Measurements from ENCODE around the gene RAB20.

DNA sequence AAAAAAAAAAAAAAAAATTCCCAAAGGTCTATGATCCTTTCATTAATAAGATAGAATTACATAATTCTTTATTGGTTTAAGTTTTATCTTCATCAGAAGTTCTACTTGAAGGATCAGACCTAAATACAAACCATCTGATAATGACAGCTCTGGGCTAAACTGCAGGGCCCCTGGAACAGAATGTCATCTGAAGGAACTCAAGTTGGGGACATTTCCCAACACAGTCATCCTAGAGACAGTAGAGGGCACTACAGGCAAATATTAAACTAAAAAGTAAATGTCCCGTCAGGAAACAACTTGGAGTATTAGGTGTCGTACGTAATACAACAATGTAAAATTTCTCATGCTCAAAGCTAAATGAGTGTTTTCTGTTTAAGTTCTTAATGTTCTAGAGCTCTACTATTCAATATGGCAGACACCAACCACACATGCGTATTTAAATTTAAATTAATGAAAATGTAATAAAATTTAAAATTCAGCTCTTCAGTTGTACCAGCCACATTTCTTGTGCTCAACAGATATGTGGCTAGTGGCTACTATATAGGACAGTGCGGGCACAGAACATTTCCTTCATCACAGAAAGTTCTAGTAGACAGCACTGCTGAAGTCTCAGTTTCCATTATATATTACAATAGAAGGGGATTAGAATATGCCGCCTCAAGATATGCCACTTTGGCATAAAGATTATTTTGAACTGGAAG lies 32.1 kb upstream of the RAB20 start:
- TF ChIP-seq, protein P1, sequence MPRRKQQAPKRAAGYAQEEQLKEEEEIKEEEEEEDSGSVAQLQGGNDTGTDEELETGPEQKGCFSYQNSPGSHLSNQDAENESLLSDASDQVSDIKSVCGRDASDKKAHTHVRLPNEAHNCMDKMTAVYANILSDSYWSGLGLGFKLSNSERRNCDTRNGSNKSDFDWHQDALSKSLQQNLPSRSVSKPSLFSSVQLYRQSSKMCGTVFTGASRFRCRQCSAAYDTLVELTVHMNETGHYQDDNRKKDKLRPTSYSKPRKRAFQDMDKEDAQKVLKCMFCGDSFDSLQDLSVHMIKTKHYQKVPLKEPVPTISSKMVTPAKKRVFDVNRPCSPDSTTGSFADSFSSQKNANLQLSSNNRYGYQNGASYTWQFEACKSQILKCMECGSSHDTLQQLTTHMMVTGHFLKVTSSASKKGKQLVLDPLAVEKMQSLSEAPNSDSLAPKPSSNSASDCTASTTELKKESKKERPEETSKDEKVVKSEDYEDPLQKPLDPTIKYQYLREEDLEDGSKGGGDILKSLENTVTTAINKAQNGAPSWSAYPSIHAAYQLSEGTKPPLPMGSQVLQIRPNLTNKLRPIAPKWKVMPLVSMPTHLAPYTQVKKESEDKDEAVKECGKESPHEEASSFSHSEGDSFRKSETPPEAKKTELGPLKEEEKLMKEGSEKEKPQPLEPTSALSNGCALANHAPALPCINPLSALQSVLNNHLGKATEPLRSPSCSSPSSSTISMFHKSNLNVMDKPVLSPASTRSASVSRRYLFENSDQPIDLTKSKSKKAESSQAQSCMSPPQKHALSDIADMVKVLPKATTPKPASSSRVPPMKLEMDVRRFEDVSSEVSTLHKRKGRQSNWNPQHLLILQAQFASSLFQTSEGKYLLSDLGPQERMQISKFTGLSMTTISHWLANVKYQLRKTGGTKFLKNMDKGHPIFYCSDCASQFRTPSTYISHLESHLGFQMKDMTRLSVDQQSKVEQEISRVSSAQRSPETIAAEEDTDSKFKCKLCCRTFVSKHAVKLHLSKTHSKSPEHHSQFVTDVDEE (CRISPR knock-in tag; IDR thresholded peaks at IDR 0.05), result no peak
- TF ChIP-seq, protein P2, sequence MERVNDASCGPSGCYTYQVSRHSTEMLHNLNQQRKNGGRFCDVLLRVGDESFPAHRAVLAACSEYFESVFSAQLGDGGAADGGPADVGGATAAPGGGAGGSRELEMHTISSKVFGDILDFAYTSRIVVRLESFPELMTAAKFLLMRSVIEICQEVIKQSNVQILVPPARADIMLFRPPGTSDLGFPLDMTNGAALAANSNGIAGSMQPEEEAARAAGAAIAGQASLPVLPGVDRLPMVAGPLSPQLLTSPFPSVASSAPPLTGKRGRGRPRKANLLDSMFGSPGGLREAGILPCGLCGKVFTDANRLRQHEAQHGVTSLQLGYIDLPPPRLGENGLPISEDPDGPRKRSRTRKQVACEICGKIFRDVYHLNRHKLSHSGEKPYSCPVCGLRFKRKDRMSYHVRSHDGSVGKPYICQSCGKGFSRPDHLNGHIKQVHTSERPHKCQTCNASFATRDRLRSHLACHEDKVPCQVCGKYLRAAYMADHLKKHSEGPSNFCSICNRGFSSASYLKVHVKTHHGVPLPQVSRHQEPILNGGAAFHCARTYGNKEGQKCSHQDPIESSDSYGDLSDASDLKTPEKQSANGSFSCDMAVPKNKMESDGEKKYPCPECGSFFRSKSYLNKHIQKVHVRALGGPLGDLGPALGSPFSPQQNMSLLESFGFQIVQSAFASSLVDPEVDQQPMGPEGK (CRISPR knock-in tag; IDR thresholded peaks at IDR 0.05; ENCODE audit: borderline replicate concordance), result no peak
- TF ChIP-seq ZNF8 (CRISPR knock-in tag; IDR thresholded peaks at IDR 0.05) (no peak), ZC3H10 (CRISPR knock-in tag; IDR thresholded peaks at IDR 0.05) (no peak), ZNF70 (CRISPR knock-in tag; IDR thresholded peaks at IDR 0.05) (no peak), BACH2 (CRISPR knock-in tag; IDR thresholded peaks at IDR 0.05; ENCODE audit: borderline replicate concordance) (no peak), ZNF565 (CRISPR knock-in tag; conservative IDR thresholded peaks at IDR 0.05; ENCODE audit: low read depth) (no peak), ZFP30 (CRISPR knock-in tag; IDR thresholded peaks at IDR 0.05) (no peak)
- TF ChIP-seq, protein P3, sequence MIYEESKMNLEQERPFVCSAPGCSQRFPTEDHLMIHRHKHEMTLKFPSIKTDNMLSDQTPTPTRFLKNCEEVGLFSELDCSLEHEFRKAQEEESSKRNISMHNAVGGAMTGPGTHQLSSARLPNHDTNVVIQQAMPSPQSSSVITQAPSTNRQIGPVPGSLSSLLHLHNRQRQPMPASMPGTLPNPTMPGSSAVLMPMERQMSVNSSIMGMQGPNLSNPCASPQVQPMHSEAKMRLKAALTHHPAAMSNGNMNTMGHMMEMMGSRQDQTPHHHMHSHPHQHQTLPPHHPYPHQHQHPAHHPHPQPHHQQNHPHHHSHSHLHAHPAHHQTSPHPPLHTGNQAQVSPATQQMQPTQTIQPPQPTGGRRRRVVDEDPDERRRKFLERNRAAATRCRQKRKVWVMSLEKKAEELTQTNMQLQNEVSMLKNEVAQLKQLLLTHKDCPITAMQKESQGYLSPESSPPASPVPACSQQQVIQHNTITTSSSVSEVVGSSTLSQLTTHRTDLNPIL (CRISPR knock-in tag; IDR thresholded peaks at IDR 0.05; ENCODE audit: low read depth), result no peak
